Left ventricle myocardium inferior (tissue), 1 donor: ENCODE measurements around the gene CHRNE. TPM values are rescaled to one million over a fixed set of nuclear protein-coding genes. Genes with fewer than 3 reads are reported as not detected.

ENCODE experiments used
- DNase-seq: peaks from one replicate; pipeline ENCODE4 v3.0.0-alpha.2; 2020
- H3K27ac ChIP-seq: fragments of 200-600 bp; replicated peaks from 2 replicates; pipeline ENCODE4 v1.8.0; 2021
- H3K27me3 ChIP-seq: fragments of 200-600 bp; 2 replicates; pipeline ENCODE4 v1.8.0; 2021; ENCODE audit warnings: low read depth
- H3K36me3 ChIP-seq: fragments of 200-600 bp; 2 replicates; pipeline ENCODE4 v1.8.0; 2021
- H3K4me1 ChIP-seq: fragments of 200-600 bp; 2 replicates; pipeline ENCODE4 v1.8.0; 2021
- H3K4me3 ChIP-seq: fragments of 200-600 bp; 2 replicates; pipeline ENCODE4 v1.8.0; 2021; ENCODE audit warnings: mild to moderate bottlenecking, moderate library complexity
- H3K9me3 ChIP-seq: fragments of 200-600 bp; replicated peaks from 2 replicates; pipeline ENCODE4 v1.8.0; 2021
- intact Hi-C: fragments of 100-400 bp; cut with micrococcal nuclease; formaldehyde crosslinking; loops from one replicate; pipeline ENCODE4 v1.11.0; 2022
- total RNA-seq: library from RNA; stranded (reverse); fragmentation: NEBNext Ultra II Directional; extraction: Animal tissue kit (Norgen Biotek cat#: 25700); gene quantifications from one replicate; pipeline ENCODE4 v1.2.1, GENCODE V29; 2021
- TF ChIP-seq, protein P1 (sequence below): fragments of 200-600 bp; IDR thresholded peaks from 2 replicates; pipeline ENCODE4 v1.8.0; 2021; ENCODE audit warnings: antibody characterized with exemption, mild to moderate bottlenecking, borderline replicate concordance
- donor health status: DM: no; HTN: yes; CAD: no; lungs with severe emphysema.

CHRNE gene
- total RNA-seq, 1 donor from 2014 or later, result 1.5 TPM

DNA sequence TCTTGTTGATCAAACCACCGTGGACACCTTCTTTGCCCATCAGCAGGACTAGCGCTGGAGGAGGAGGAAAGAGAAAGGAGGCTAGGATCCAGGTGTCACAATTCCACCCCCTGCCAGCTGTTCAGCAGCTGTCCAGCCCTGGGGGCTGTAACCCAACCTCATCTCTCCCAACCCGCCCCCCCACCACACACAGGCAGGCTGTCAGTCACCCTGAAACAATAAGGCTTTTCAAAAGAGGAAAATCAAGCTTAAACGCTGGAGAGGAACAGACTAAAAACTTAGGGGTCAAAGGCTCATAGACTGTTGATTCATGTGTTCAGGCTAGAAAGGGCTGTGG is 43.0 kb upstream of the CHRNE start:
- H3K9me3 ChIP-seq, result no peaks in the 10 kb centered on the region
- peak overlapping the region; percentile 100 for H3K27ac ChIP-seq
- no peaks in the 10 kb centered on the region for H3K27me3 ChIP-seq
- DNase-seq, result no peak
- H3K36me3 ChIP-seq, result peaks cover 51% of the 10 kb centered on the region
- TF ChIP-seq, protein P1, sequence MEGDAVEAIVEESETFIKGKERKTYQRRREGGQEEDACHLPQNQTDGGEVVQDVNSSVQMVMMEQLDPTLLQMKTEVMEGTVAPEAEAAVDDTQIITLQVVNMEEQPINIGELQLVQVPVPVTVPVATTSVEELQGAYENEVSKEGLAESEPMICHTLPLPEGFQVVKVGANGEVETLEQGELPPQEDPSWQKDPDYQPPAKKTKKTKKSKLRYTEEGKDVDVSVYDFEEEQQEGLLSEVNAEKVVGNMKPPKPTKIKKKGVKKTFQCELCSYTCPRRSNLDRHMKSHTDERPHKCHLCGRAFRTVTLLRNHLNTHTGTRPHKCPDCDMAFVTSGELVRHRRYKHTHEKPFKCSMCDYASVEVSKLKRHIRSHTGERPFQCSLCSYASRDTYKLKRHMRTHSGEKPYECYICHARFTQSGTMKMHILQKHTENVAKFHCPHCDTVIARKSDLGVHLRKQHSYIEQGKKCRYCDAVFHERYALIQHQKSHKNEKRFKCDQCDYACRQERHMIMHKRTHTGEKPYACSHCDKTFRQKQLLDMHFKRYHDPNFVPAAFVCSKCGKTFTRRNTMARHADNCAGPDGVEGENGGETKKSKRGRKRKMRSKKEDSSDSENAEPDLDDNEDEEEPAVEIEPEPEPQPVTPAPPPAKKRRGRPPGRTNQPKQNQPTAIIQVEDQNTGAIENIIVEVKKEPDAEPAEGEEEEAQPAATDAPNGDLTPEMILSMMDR, result no peak
- peaks cover 92% of the 10 kb centered on the region for H3K4me1 ChIP-seq
- peak overlapping the region; percentile 99 for H3K4me3 ChIP-seq
- intact Hi-C loops, result no loop called here

GRCh38 chr17:4945176-4945943 is 42.5 kb upstream of the CHRNE start:
- Histone ChIP-seq H3K27me3 (no peaks in the 10 kb centered on the region), H3K9me3 (no peaks in the 10 kb centered on the region), H3K4me1 (peaks cover 92% of the 10 kb centered on the region), H3K27ac (peak overlapping the region; percentile 100), H3K4me3 (peak overlapping the region; percentile 99), H3K36me3 (peaks cover 51% of the 10 kb centered on the region)
- peak; percentile 72 for DNase-seq
- intact Hi-C loops, result no loop called here
- TF ChIP-seq, protein P1, result no peak

- H3K4me1 ChIP-seq, result peaks cover 89% of the 10 kb centered on the region
- no peak for DNase-seq
These were observed 41.8 kb upstream of the CHRNE start for GRCh38 chr17:4944554-4945175.

GRCh38 chr17:4944163-4944553 is 41.3 kb upstream of the CHRNE start:
- Histone ChIP-seq H3K4me1 (peaks cover 89% of the 10 kb centered on the region), H3K9me3 (no peaks in the 10 kb centered on the region), H3K4me3 (peak overlapping the region; percentile 99), H3K27ac (peak overlapping the region; percentile 100), H3K27me3 (no peaks in the 10 kb centered on the region), H3K36me3 (peaks cover 51% of the 10 kb centered on the region)
- TF ChIP-seq, protein P1, result no peak
- no peak for DNase-seq
- intact Hi-C loops, result no loop called here

More at GRCh38 chr17:4944554-4945175, 41.8 kb upstream of the CHRNE start:
- intact Hi-C loops, result no loop called here
- Histone ChIP-seq H3K36me3 (peaks cover 51% of the 10 kb centered on the region), H3K9me3 (no peaks in the 10 kb centered on the region), H3K27me3 (no peaks in the 10 kb centered on the region), H3K4me3 (peak overlapping the region; percentile 99), H3K27ac (peak overlapping the region; percentile 100)
- TF ChIP-seq, protein P1, result no peak

DNA sequence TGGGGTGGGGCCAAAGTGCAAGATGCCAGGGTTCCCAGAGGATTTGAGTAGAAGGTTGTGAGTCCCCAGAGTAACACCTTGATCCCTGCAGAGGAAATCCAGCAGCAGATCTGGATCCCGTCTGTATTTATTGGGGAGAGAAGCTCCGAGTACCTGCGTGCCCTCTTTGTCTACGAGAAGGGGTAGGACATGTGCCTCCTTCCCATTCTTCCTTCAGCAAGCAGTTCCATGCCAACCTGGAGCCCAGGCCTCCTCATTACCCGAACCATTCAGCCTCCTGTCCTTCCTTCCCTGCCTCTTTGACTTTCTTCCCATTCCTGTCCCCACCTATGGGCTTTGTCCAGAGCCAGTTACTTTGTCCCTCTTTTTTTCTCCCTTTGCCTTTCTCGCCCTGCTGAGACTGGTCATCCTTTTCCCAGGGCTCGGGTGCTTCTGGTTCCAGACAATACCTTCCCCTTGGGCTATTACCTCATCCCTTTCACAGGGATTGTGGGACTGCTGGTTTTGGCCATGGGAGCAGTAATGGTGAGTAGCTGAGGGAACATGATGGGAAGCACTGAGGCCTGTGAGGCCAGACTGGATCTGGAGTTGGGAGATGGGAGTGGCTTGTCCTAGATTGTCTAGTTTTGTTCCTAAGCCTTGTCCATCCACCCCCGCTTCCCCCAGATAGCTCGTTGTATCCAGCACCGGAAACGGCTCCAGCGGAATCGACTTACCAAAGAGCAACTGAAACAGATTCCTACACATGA is 40.0 kb upstream of the CHRNE start:
- TF ChIP-seq, protein P1, result no peak
- no peak overlapping the region for H3K4me3 ChIP-seq
- peaks cover 94% of the 10 kb centered on the region for H3K4me1 ChIP-seq
- no peaks in the 10 kb centered on the region for H3K27me3 ChIP-seq
- H3K9me3 ChIP-seq, result no peaks in the 10 kb centered on the region
- no peak overlapping the region for H3K27ac ChIP-seq
- H3K36me3 ChIP-seq, result peaks cover 60% of the 10 kb centered on the region
- intact Hi-C loops, result no loop called here
- no peak for DNase-seq
